ENCODE results near the gene SSTR3.

GRCh38 chr22:37198258-37199102 lies 13.8 kb downstream of the SSTR3 start:
- peak; percentile 77 to 94 (median 90) for TF ChIP-seq CTCF (IDR thresholded peaks at IDR 0.05)
- no peak for TF ChIP-seq POLR2A (IDR thresholded peaks at IDR 0.05)
- TF ChIP-seq POLR2AphosphoS5 (IDR thresholded peaks at IDR 0.05): peak in 1 of 3 donors; percentile 37

All from transverse colon (tissue), 4 donors.